Measurements from ENCODE around the gene NOP53.

- no peak for TF ChIP-seq KLF10 (CRISPR knock-in tag; IDR thresholded peaks at IDR 0.05)
- no peak for TF ChIP-seq ATF3 (IDR thresholded peaks at IDR 0.05)
- no peak for TF ChIP-seq ATF3 (CRISPR knock-in tag; conservative IDR thresholded peaks at IDR 0.05)
Observed at GRCh38 chr19:47742634-47743033, 2.7 kb upstream of the NOP53 start.
